H1 (cell line): ENCODE measurements around the gene SBK2. TPM values are rescaled to one million over a fixed set of nuclear protein-coding genes. Genes with fewer than 3 reads are reported as not detected.

Source experiments
- CTCF ChIA-PET: fragments of 300-600 bp; sonication (Branson Sonifier 250); formaldehyde crosslinking; loops from one replicate; lab custom pipeline; 2021; ENCODE audit not compliant: partially characterized antibody; lab: Charles Lee
- POLR2A ChIA-PET: fragments of 300-600 bp; sonication (Branson Sonifier 250); formaldehyde crosslinking; loops from one replicate; lab custom pipeline; 2021; ENCODE audit warnings: inconsistent platforms; ENCODE audit not compliant: partially characterized antibody; lab: Charles Lee
- DNase-seq, 2 experiments: peaks; one replicate each; pipeline versions ENCODE4 v3.0.0 to v3.0.0-alpha.2; 2010 to 2022; ENCODE audit warnings: low spot score in 2 of 2, low read depth in 1 of 2, mixed read lengths in 1 of 2
- FAIRE-seq: peaks from 2 replicates; lab custom pipeline; 2011; peaks lifted over from hg19 to GRCh38; lab: Jason Lieb, UNC
- H2AFZ ChIP-seq: 2 replicates; pipeline ENCODE4 v1.8.1; 2012; ENCODE audit warnings: low read length, inconsistent platforms
- H2AK5ac ChIP-seq: 2 replicates; pipeline ENCODE4 v1.6.1; 2013; ENCODE audit warnings: low read depth, low read length
- H2BK120ac ChIP-seq: replicated peaks from 2 replicates; pipeline ENCODE3; 2013; ENCODE audit warnings: low read depth, low read length, inconsistent platforms
- H2BK12ac ChIP-seq: 2 replicates; pipeline ENCODE4 v1.6.1; 2013; ENCODE audit warnings: low read depth, low read length
- H2BK15ac ChIP-seq: 2 replicates; pipeline ENCODE4 v1.6.1; 2013; ENCODE audit warnings: low read length
- H2BK20ac ChIP-seq: 2 replicates; pipeline ENCODE4 v1.6.1; 2013; ENCODE audit warnings: low read length
- H2BK5ac ChIP-seq: 2 replicates; pipeline ENCODE4 v1.6.1; 2013; ENCODE audit warnings: low read depth, low read length
- H3K14ac ChIP-seq: 2 replicates; pipeline ENCODE4 v1.6.1; 2013; ENCODE audit warnings: inconsistent platforms; ENCODE audit not compliant: insufficient read length
- H3K18ac ChIP-seq: 2 replicates; pipeline ENCODE4 v1.6.1; 2013; ENCODE audit warnings: low read length; ENCODE audit errors: extremely low read depth
- H3K23ac ChIP-seq: 2 replicates; pipeline ENCODE4 v1.6.1; 2013; ENCODE audit warnings: inconsistent platforms; ENCODE audit not compliant: insufficient read length
- H3K23me2 ChIP-seq: 2 replicates; pipeline ENCODE4 v1.6.1; 2013; ENCODE audit warnings: low read depth, low read length
- H3K27ac ChIP-seq: 2 replicates; pipeline ENCODE4 v1.6.1; 2011; ENCODE audit warnings: low read depth, low read length, inconsistent platforms
- H3K27me3 ChIP-seq, 4 experiments: replicated peaks in 1 of 4; 1 replicate in 1 of 4; 2 replicates in 3 of 4; pipeline versions ENCODE4 v1.6.1 to v1.8.1; 2011 to 2013; ENCODE audit warnings: low read length in 3 of 4, mild to moderate bottlenecking in 3 of 4, inconsistent platforms in 2 of 4, mixed read lengths in 2 of 4, moderate library complexity in 1 of 4; ENCODE audit not compliant: control insufficient read depth in 3 of 4, insufficient read depth in 3 of 4; ENCODE audit errors: extremely low read depth in 1 of 4
- H3K36me3 ChIP-seq, 4 experiments: 2 replicates each; pipeline versions ENCODE4 v1.6.1 to v1.8.1; 2011 to 2013; ENCODE audit warnings: mild to moderate bottlenecking in 4 of 4, low read length in 3 of 4, moderate library complexity in 2 of 4, control low read depth in 1 of 4, inconsistent platforms in 1 of 4; ENCODE audit not compliant: insufficient read depth in 4 of 4, control insufficient read depth in 2 of 4
- H3K4ac ChIP-seq: replicated peaks from 2 replicates; pipeline ENCODE3; 2013; ENCODE audit warnings: low read length, low read depth, mixed read lengths, inconsistent platforms; ENCODE audit not compliant: insufficient read length
- H3K4me1 ChIP-seq, 4 experiments: replicated peaks in 1 of 4; 1 replicate in 1 of 4; 2 replicates in 3 of 4; pipeline versions ENCODE4 v1.6.1 to v1.8.1; 2011 to 2013; ENCODE audit warnings: low read length in 3 of 4, inconsistent platforms in 2 of 4, mixed read lengths in 1 of 4; ENCODE audit not compliant: insufficient read depth in 4 of 4, control insufficient read depth in 3 of 4
- H3K4me2 ChIP-seq, 2 experiments: 2 replicates each; pipeline versions ENCODE4 v1.6.1 to v1.8.1; 2011 to 2013; ENCODE audit warnings: low read depth in 2 of 2, low read length in 2 of 2, control low read depth in 1 of 2, inconsistent platforms in 1 of 2, mild to moderate bottlenecking in 1 of 2; ENCODE audit not compliant: insufficient read depth in 1 of 2
- H3K4me3 ChIP-seq, 4 experiments: fragments of 200-600, 300-600 bp in 1 of 4; sonication (generic), shearing (Covaris generic), sonication (Bioruptor Twin) in 1 of 4; 2 replicates each; pipeline versions ENCODE4 v1.5.1 to v1.8.1; 2011 to 2016; ENCODE audit warnings: low read length in 4 of 4, low read depth in 3 of 4, control low read depth in 2 of 4, inconsistent platforms in 2 of 4, mild to moderate bottlenecking in 2 of 4, mixed read lengths in 1 of 4, moderate library complexity in 1 of 4; ENCODE audit not compliant: insufficient read depth in 2 of 4; ENCODE audit errors: extremely low read depth in 1 of 4
- H3K56ac ChIP-seq: replicated peaks from 2 replicates; pipeline ENCODE3; 2013; ENCODE audit warnings: low read depth, mild to moderate bottlenecking, mixed read lengths, low read length, inconsistent platforms; ENCODE audit not compliant: insufficient read length
- H3K79me1 ChIP-seq: 2 replicates; pipeline ENCODE4 v1.6.1; 2013; ENCODE audit warnings: low read depth, low read length, control low read depth
- H3K79me2 ChIP-seq, 2 experiments: 2 replicates each; pipeline versions ENCODE4 v1.6.1 to v1.8.1; 2012 to 2013; ENCODE audit warnings: low read length in 2 of 2, mild to moderate bottlenecking in 2 of 2, inconsistent platforms in 1 of 2; ENCODE audit not compliant: insufficient read depth in 2 of 2, control insufficient read depth in 1 of 2
- H3K9ac ChIP-seq, 4 experiments: replicated peaks in 1 of 4; 1 replicate in 1 of 4; 2 replicates in 3 of 4; pipeline versions ENCODE4 v1.6.1 to v1.8.1; 2011 to 2013; ENCODE audit warnings: low read depth in 3 of 4, low read length in 3 of 4, control low read depth in 2 of 4, mild to moderate bottlenecking in 2 of 4, moderate library complexity in 2 of 4, inconsistent platforms in 1 of 4; ENCODE audit errors: extremely low read depth in 1 of 4
- H3K9me3 ChIP-seq, 2 experiments: 2 replicates each; pipeline versions ENCODE4 v1.6.1 to v1.8.1; 2012 to 2013; ENCODE audit warnings: mild to moderate bottlenecking in 2 of 2, moderate library complexity in 2 of 2, control low read depth in 1 of 2, inconsistent platforms in 1 of 2, low read depth in 1 of 2, low read length in 1 of 2, mixed read lengths in 1 of 2; ENCODE audit not compliant: insufficient read depth in 2 of 2
- H4K20me1 ChIP-seq, 2 experiments: replicated peaks in 1 of 2; 2 replicates each; pipeline versions ENCODE3 to v1.8.1; 2011 to 2013; ENCODE audit warnings: inconsistent platforms in 2 of 2, low read length in 2 of 2, mild to moderate bottlenecking in 1 of 2; ENCODE audit not compliant: insufficient read depth in 2 of 2, control insufficient read depth in 1 of 2
- H4K5ac ChIP-seq: 2 replicates; pipeline ENCODE4 v1.6.1; 2013; ENCODE audit warnings: low read length, low read depth, mixed read lengths, inconsistent platforms; ENCODE audit not compliant: insufficient read length
- H4K8ac ChIP-seq: 2 replicates; pipeline ENCODE4 v1.8.0; 2013; ENCODE audit warnings: mild to moderate bottlenecking, moderate library complexity, low read length, inconsistent platforms; ENCODE audit not compliant: insufficient read depth; ENCODE audit errors: extremely low read depth
- H4K91ac ChIP-seq: replicated peaks from 2 replicates; pipeline ENCODE3; 2013; ENCODE audit warnings: low read length, mixed read lengths, inconsistent platforms; ENCODE audit not compliant: insufficient read length
- TCF12 ChIP-seq: IDR thresholded peaks from 2 replicates; pipeline ENCODE4 v1.6.1; 2011; ENCODE audit warnings: low read depth, mild to moderate bottlenecking, low read length
- WGBS, 2 experiments: shearing (Covaris generic) in 1 of 2; methylation state at CpG; one replicate each; pipeline versions ENCODE4 v1.1.6 to v1.1.7; 2013 to 2015; ENCODE audit warnings: low lambda C conversion rate in 2 of 2, mixed read lengths in 2 of 2, inconsistent platforms in 1 of 2, low coverage in 1 of 2, missing lambda C conversion rate in 1 of 2; ENCODE audit not compliant: insufficient replicate concordance in 2 of 2, insufficient coverage in 1 of 2, insufficient read length in 1 of 2; ENCODE audit errors: extremely low coverage in 1 of 2, missing lambda C conversion rate in 1 of 2; 5-methylcytosine and 5-hydroxymethylcytosine counted together
- polyA plus RNA-seq, 7 experiments: library from polyadenylated mRNA; depleted of rRNA in 3 of 7; stranded (reverse) in 5 of 7; unstranded in 2 of 7; fragments of >200 nt in 5 of 7; fragments of 200-250 nt in 2 of 7; gene quantifications; 1 replicate in 5 of 7; 2 replicates in 1 of 7; 4 replicates in 1 of 7; pipeline versions ENCODE4 v1.2.1 to v1.2.3, GENCODE V29; 2011 to 2013; ENCODE audit warnings: missing spikeins in 2 of 7, mixed read lengths in 2 of 7
- total RNA-seq: library from RNA; stranded (reverse); fragmentation: NEBNext Ultra II Directional; extraction: Animal tissue kit (Norgen Biotek cat#: 25700); gene quantifications from 2 replicates; pipeline ENCODE4 v1.2.1, GENCODE V29; 2021

Gene SBK2
- total and polyA plus RNA-seq, 2 of the 8 experiments (the other 6 are each of a cell fraction or from before 2014, with no cell fraction given) = 3.2 to 4.1 TPM

- Histone ChIP-seq H3K27me3 (no peaks in the 10 kb centered on the region; a peak in 3 of 7 replicates), H3K23me2 (no peaks in the 10 kb centered on the region; the same call in 1 of the 2 replicates), H2BK12ac (peak overlapping the region; percentile 33; the same call in 1 of the 2 replicates), H3K56ac (no peak overlapping the region), H3K79me2 (no peaks in the 10 kb centered on the region)
- FAIRE-seq = no peak
- TF ChIP-seq TCF12 = no peak
- TF ChIP-seq, all 59 proteins: peak for 0
- Histone ChIP-seq H3K23ac (no peak overlapping the region), H2AK5ac (no peak overlapping the region), H3K4me2 (no peak overlapping the region), H2BK120ac (no peak overlapping the region), H3K9ac (no peak overlapping the region), H4K20me1 (no peaks in the 10 kb centered on the region), H4K8ac (peak overlapping the region; percentile 19; the same call in 1 of the 2 replicates), H3K27ac (no peak overlapping the region), H3K4me3 (no peak overlapping the region), H3K18ac (no peak overlapping the region; the same call in 1 of the 2 replicates), H4K91ac (no peak overlapping the region), H2BK15ac (no peak overlapping the region; the same call in 1 of the 2 replicates), H3K79me1 (no peaks in the 10 kb centered on the region), H3K4ac (peak overlapping the region; percentile 59), H2BK5ac (no peak overlapping the region), H4K5ac (no peak overlapping the region), H3K9me3 (no peaks in the 10 kb centered on the region), H3K14ac (no peak overlapping the region), H2AFZ (no peak overlapping the region), H2BK20ac (no peak overlapping the region), H3K4me1 (peaks cover 0 to 14% (median 8%) of the 10 kb centered on the region in 4 experiments; a peak in 6 of 7 replicates), H3K36me3 (no peaks in the 10 kb centered on the region)
- ChIA-PET CTCF (interaction anchor here (1.2 to 2.2 kb wide), 5 partner anchors 10 to 334 kb away, joined by 3 to 17 read pairs (median 5); no protein-coding TSS in a partner anchor), POLR2A (interaction anchor here (0.7 to 3.9 kb wide), 7 partner anchors 9 to 155 kb away, joined by 3 to 27 read pairs (median 4); partner anchors contain the start of genes KMT5C, NAT14 and ZNF628)
- WGBS, 2 experiments = 78% methylated on average over 17 of the region's 22 CpGs; no CpG with 5 or more reads in 1 of the 2 experiments
- no peak for DNase-seq
These were observed 42.7 kb downstream of the SBK2 start for GRCh38 chr19:55494172-55494761.
